Panc1 (cell line): ENCODE data around the gene LRRC42. TPM values are rescaled to one million over a fixed set of nuclear protein-coding genes. Genes with fewer than 3 reads are reported as not detected.

ENCODE experiments used
- ATAC-seq: fragments of 200-7000 bp; cut with Tn5 transposase; 2 replicates; pipeline ENCODE4 v1.9.1; 2020; ENCODE audit warnings: mild to moderate bottlenecking, moderate library complexity
- BruUV-seq: library from RNA; stranded (reverse); fragments of 400-500 nt; replicated peaks from 2 replicates; lab custom pipeline; 2021; lab: Mats Ljungman, UMichigan
- CTCF ChIA-PET: fragments of 300-600 bp; sonication (Branson Sonifier 250); formaldehyde crosslinking; loops from one replicate; lab custom pipeline; 2022; ENCODE audit warnings: antibody characterized with exemption; lab: Charles Lee
- POLR2A ChIA-PET: fragments of 300-600 bp; sonication (Branson Sonifier 250); formaldehyde crosslinking; loops from one replicate; lab custom pipeline; 2022; ENCODE audit warnings: antibody characterized with exemption; lab: Charles Lee
- DNase-seq: peaks from one replicate; pipeline ENCODE4 v3.0.0-alpha.2; 2010; ENCODE audit warnings: low read depth, low spot score
- H3K27ac ChIP-seq: 2 replicates; pipeline ENCODE4 v1.5.1; 2011; ENCODE audit warnings: mild to moderate bottlenecking, low read length, inconsistent platforms
- H3K27me3 ChIP-seq: fragments of 200-500 bp; sonication (Bioruptor generic); 2 replicates; pipeline ENCODE4 v1.6.0; 2014; ENCODE audit warnings: low read length, inconsistent platforms; ENCODE audit not compliant: control insufficient read depth, insufficient read depth
- H3K36me3 ChIP-seq: fragments of 200-500 bp; sonication (Bioruptor generic); 2 replicates; pipeline ENCODE4 v1.5.1; 2014; ENCODE audit warnings: inconsistent platforms, mild to moderate bottlenecking, low read length, moderate library complexity; ENCODE audit not compliant: control insufficient read depth, insufficient read depth
- H3K4me1 ChIP-seq: 2 replicates; pipeline ENCODE4 v1.5.1; 2011; ENCODE audit warnings: inconsistent platforms, mild to moderate bottlenecking, low read length, moderate library complexity; ENCODE audit not compliant: control insufficient read depth, insufficient read depth
- H3K4me3 ChIP-seq, 2 experiments: 2 replicates each; pipeline ENCODE4 v1.5.1; 2011 to 2012; ENCODE audit warnings: low read depth in 2 of 2, low read length in 2 of 2, mild to moderate bottlenecking in 2 of 2, inconsistent platforms in 1 of 2, moderate library complexity in 1 of 2
- H3K9me3 ChIP-seq: fragments of 200-500 bp; sonication (Bioruptor generic); 2 replicates; pipeline ENCODE4 v1.5.1; 2014; ENCODE audit warnings: low read depth, mild to moderate bottlenecking, inconsistent platforms, low read length, moderate library complexity; ENCODE audit not compliant: control insufficient read depth, insufficient read depth
- CTCF ChIP-seq: fragments of 450-650 bp; IDR thresholded peaks from 2 replicates; pipeline ENCODE4 v1.5.1; 2017; ENCODE audit warnings: mild to moderate bottlenecking
- POLR2AphosphoS5 ChIP-seq: IDR thresholded peaks from 2 replicates; pipeline ENCODE4 v1.6.1; 2012; ENCODE audit warnings: mild to moderate bottlenecking, low read depth, low read length, moderate library complexity
- REST ChIP-seq, 2 experiments: IDR thresholded peaks; 2 replicates each; pipeline ENCODE4 v1.6.1; 2011 to 2012; ENCODE audit warnings: low read depth in 2 of 2, control low read depth in 1 of 2, low read length in 1 of 2, mild to moderate bottlenecking in 1 of 2, moderate library complexity in 1 of 2; ENCODE audit not compliant: insufficient read depth in 1 of 2
- SIN3A ChIP-seq: IDR thresholded peaks from 2 replicates; pipeline ENCODE4 v1.6.1; 2012; ENCODE audit warnings: low read depth, mild to moderate bottlenecking, low read length, moderate library complexity, borderline replicate concordance; ENCODE audit not compliant: insufficient read depth
- TCF7L2 ChIP-seq: IDR thresholded peaks from 2 replicates; pipeline ENCODE4 v1.6.1; 2011; ENCODE audit warnings: mild to moderate bottlenecking, low read depth, low read length, inconsistent platforms
- in situ Hi-C: cut with HindIII; loops from 2 replicates; pipeline ENCODE4 v1.10.0; 2016; ENCODE audit warnings: low sequenced_read_pairs, low pct_unique_long_range_greater_than_20kb
- intact Hi-C: fragments of 100-400 bp; cut with micrococcal nuclease; formaldehyde crosslinking; loops from one replicate; pipeline ENCODE4 v1.10.0; 2022; ENCODE audit not compliant: unreplicated experiment
- total RNA-seq: library from RNA; stranded (reverse); gene quantifications from one replicate; pipeline ENCODE4 v1.2.1, GENCODE V29; 2021; ENCODE audit not compliant: unreplicated experiment

The LRRC42 gene
- total RNA-seq, 1 experiment from 2014 or later = 41.0 TPM

DNA sequence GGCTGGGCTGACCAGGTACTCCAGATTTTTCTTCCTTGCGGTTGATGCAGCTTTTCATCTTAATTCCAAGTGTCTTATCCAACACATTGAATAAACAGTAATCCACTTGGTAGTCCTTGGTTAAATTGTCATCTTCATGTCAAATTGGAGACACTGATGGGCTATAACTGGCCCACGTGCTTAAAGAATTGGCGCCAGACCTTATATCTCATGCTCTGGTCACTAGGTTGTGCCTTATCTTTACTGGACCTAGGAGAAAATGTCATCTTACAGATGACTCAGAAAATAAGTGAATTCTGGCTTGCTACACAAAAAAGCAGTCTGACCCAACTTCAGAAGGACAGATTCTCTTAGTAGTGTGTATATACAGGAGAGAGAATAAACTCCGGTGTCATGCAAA, 16.2 kb downstream of the LRRC42 start:
- in situ Hi-C loops (no loop called here), intact Hi-C loops (no loop called here)
- no peak for ATAC-seq
- TF ChIP-seq POLR2AphosphoS5 (no peak), REST (IDR thresholded peaks at IDR 0.05; ENCODE audit: insufficient read depth in 1 of 2, low read depth in 2 of 2, low read length in 1 of 2) (no peak), TCF7L2 (no peak), SIN3A (no peak), CTCF (no peak)
- Histone ChIP-seq H3K27ac (no peak overlapping the region), H3K36me3 (peaks cover 35% of the 10 kb centered on the region), H3K4me3 (no peak overlapping the region), H3K9me3 (no peaks in the 10 kb centered on the region), H3K4me1 (peaks cover 2% of the 10 kb centered on the region), H3K27me3 (no peaks in the 10 kb centered on the region)
- ChIA-PET POLR2A (no interaction called here), CTCF (interaction anchor here (0.5 to 0.6 kb wide), 2 partner anchors 14 to 181 kb away, joined by 3 read pairs; no protein-coding TSS in a partner anchor)
- no TSS peak for BruUV-seq
- DNase-seq = no peak

DNA sequence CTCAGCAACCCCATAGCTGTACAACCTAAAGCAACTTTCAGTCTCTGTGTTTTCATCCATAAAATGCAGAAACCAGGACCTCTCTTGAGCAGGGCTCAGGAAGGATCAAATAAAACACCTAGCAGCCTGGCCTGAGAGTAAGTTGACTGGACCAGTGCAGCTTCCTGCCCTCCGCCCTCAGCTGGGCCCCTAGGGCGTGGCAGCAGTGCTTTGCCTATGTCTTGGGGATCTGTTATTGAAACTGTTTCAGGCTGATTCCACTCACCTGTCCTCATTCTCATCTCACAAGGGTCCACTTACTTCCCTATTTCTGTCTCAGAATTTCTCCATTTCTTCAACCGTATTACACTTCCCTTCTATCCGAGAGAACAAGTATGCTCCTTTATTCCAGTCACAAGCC, 17.3 kb downstream of the LRRC42 start:
- no peak overlapping the region for H3K4me3 ChIP-seq
- ChIA-PET POLR2A (no interaction called here), CTCF (no interaction called here)
- BruUV-seq = no TSS peak
- no peak for DNase-seq
- in situ Hi-C loops = no loop called here
- no peak for TF ChIP-seq CTCF
- no peak for TF ChIP-seq TCF7L2
- TF ChIP-seq REST (IDR thresholded peaks at IDR 0.05; ENCODE audit: insufficient read depth in 1 of 2, low read depth in 2 of 2, low read length in 1 of 2) = no peak
- no peak for TF ChIP-seq POLR2AphosphoS5
- no peak for TF ChIP-seq SIN3A
- no peak for ATAC-seq
- intact Hi-C loops = no loop called here
- no peaks in the 10 kb centered on the region for H3K9me3 ChIP-seq
- peaks cover 38% of the 10 kb centered on the region for H3K36me3 ChIP-seq
- no peaks in the 10 kb centered on the region for H3K27me3 ChIP-seq
- peaks cover 11% of the 10 kb centered on the region for H3K4me1 ChIP-seq
- H3K27ac ChIP-seq = no peak overlapping the region
